Endothelial cell of umbilical vein (primary cell): ENCODE measurements around the gene PPP1R16B. TPM values are rescaled to one million over a fixed set of nuclear protein-coding genes. Genes with fewer than 3 reads are reported as not detected.

Experiments
- BruUV-seq: library from RNA; stranded (reverse); fragments of 400-500 nt; replicated peaks from 2 replicates; lab custom pipeline; 2021; lab: Mats Ljungman, UMichigan
- CTCF ChIA-PET: fragments of 300-600, 350-600 bp; sonication (Branson Sonifier 250); formaldehyde crosslinking; loops from one replicate; lab custom pipeline; 2021; ENCODE audit warnings: antibody characterized with exemption, inconsistent platforms; lab: Charles Lee
- POLR2A ChIA-PET: fragments of 300-600, 350-600 bp; sonication (Branson Sonifier 250); formaldehyde crosslinking; loops from one replicate; lab custom pipeline; 2021; ENCODE audit warnings: antibody characterized with exemption, inconsistent platforms; lab: Charles Lee
- DNase-seq: peaks from one replicate; pipeline ENCODE4 v3.0.0-alpha.2; 2011; ENCODE audit warnings: low read depth, low spot score
- FAIRE-seq: peaks from 2 replicates; lab custom pipeline; 2011; peaks lifted over from hg19 to GRCh38; lab: Jason Lieb, UNC
- H2AFZ ChIP-seq: 2 replicates; pipeline ENCODE4 v1.6.0; 2012; ENCODE audit warnings: low read depth, low read length, control low read depth, inconsistent platforms
- H3K27ac ChIP-seq: 2 replicates; pipeline ENCODE4 v1.5.1; 2011; ENCODE audit warnings: low read depth, mild to moderate bottlenecking, control low read depth, low read length, moderate library complexity; ENCODE audit not compliant: insufficient read depth
- H3K27me3 ChIP-seq, 2 experiments: 2 replicates each; pipeline versions ENCODE4 v1.6.0 to v1.6.1; 2011; ENCODE audit warnings: low read length in 2 of 2, mixed read lengths in 1 of 2; ENCODE audit not compliant: control insufficient read depth in 2 of 2, insufficient read depth in 2 of 2
- H3K36me3 ChIP-seq, 2 experiments: 2 replicates in 1 of 2; 3 replicates in 1 of 2; pipeline ENCODE4 v1.5.1; 2011; ENCODE audit warnings: low read length in 2 of 2, mild to moderate bottlenecking in 1 of 2, moderate library complexity in 1 of 2; ENCODE audit not compliant: control insufficient read depth in 2 of 2, insufficient read depth in 2 of 2; ENCODE audit errors: extremely low read depth in 1 of 2
- H3K4me1 ChIP-seq: 3 replicates; pipeline ENCODE4 v1.5.1; 2011; ENCODE audit warnings: mild to moderate bottlenecking, low read length; ENCODE audit not compliant: control insufficient read depth, insufficient read depth; ENCODE audit errors: extremely low read depth
- H3K4me2 ChIP-seq: 2 replicates; pipeline ENCODE4 v1.6.1; 2011; ENCODE audit warnings: low read length, control low read depth, mixed read lengths; ENCODE audit not compliant: insufficient read depth
- H3K4me3 ChIP-seq, 3 experiments: fragments of 200-600 bp in 1 of 3; sonication (generic), shearing (Covaris generic) in 1 of 3; replicated peaks in 1 of 3; 2 replicates each; pipeline ENCODE4 v1.5.1; 2011 to 2016; ENCODE audit warnings: control low read depth in 3 of 3, low read length in 3 of 3, mild to moderate bottlenecking in 2 of 3, inconsistent platforms in 1 of 3, low read depth in 1 of 3, moderate library complexity in 1 of 3; ENCODE audit not compliant: insufficient read depth in 1 of 3
- H3K79me2 ChIP-seq: 2 replicates; pipeline ENCODE4 v1.6.0; 2012; ENCODE audit warnings: low read length, inconsistent platforms; ENCODE audit not compliant: control insufficient read depth, insufficient read depth
- H3K9ac ChIP-seq: replicated peaks from 2 replicates; pipeline ENCODE3; 2011; ENCODE audit warnings: low read length, control low read depth; ENCODE audit not compliant: insufficient read depth; ENCODE audit errors: extremely low read depth
- H3K9me1 ChIP-seq: replicated peaks from 3 replicates; pipeline ENCODE4 v1.6.0; 2011; ENCODE audit warnings: mild to moderate bottlenecking, low read length; ENCODE audit not compliant: control insufficient read depth, insufficient read depth; ENCODE audit errors: extremely low read depth
- H3K9me3 ChIP-seq: replicated peaks from 2 replicates; pipeline ENCODE4 v1.5.1; 2012; ENCODE audit warnings: low read length, inconsistent platforms; ENCODE audit not compliant: control insufficient read depth, insufficient read depth
- H4K20me1 ChIP-seq: replicated peaks from 2 replicates; pipeline ENCODE3; 2011; ENCODE audit warnings: mild to moderate bottlenecking, low read length; ENCODE audit not compliant: control insufficient read depth, insufficient read depth; ENCODE audit errors: extremely low read depth
- CTCF ChIP-seq, 2 donors: IDR thresholded peaks; 1 replicate in 1 of 2; 2 replicates in 1 of 2; pipeline ENCODE4 v1.5.1; 2011; ENCODE audit warnings: low read length in 2 of 2, mild to moderate bottlenecking in 2 of 2, moderate library complexity in 2 of 2, control low read depth in 1 of 2, inconsistent platforms in 1 of 2, low read depth in 1 of 2; ENCODE audit not compliant: insufficient read depth in 1 of 2; ENCODE audit errors: extremely low read depth in 1 of 2
- EZH2 ChIP-seq: IDR thresholded peaks from 2 replicates; pipeline ENCODE4 v1.6.1; 2012; ENCODE audit warnings: borderline replicate concordance, low read depth, mild to moderate bottlenecking, moderate library complexity, low read length, inconsistent platforms; ENCODE audit not compliant: severe bottlenecking
- FOS ChIP-seq: IDR thresholded peaks from 2 replicates; pipeline ENCODE4 v1.6.1; 2011; ENCODE audit warnings: mild to moderate bottlenecking, low read length, moderate library complexity, borderline replicate concordance; ENCODE audit not compliant: insufficient read depth
- GATA2 ChIP-seq: IDR thresholded peaks from 2 replicates; pipeline ENCODE4 v1.7.0; 2011; ENCODE audit warnings: low read depth, mild to moderate bottlenecking, moderate library complexity, mixed read lengths, low read length; ENCODE audit not compliant: insufficient read length, insufficient read depth
- JUN ChIP-seq: IDR thresholded peaks from 2 replicates; pipeline ENCODE4 v1.6.1; 2011; ENCODE audit warnings: borderline replicate concordance, low read depth; ENCODE audit not compliant: insufficient read length, insufficient read depth
- MAX ChIP-seq: IDR thresholded peaks from 2 replicates; pipeline ENCODE4 v1.6.1; 2011; ENCODE audit not compliant: insufficient read depth, insufficient read length
- MYC ChIP-seq: IDR thresholded peaks from one replicate; pipeline ENCODE4 v1.6.1; 2011; ENCODE audit warnings: mild to moderate bottlenecking, low read depth, low read length
- POLR2A ChIP-seq: IDR thresholded peaks from 2 replicates; pipeline ENCODE4 v1.6.1; 2012; ENCODE audit warnings: low read depth, mild to moderate bottlenecking, control low read depth, low read length
- POLR2AphosphoS5 ChIP-seq: IDR thresholded peaks from 2 replicates; pipeline ENCODE4 v1.6.1; 2012; ENCODE audit warnings: low read depth, mild to moderate bottlenecking, control low read depth, low read length, moderate library complexity; ENCODE audit not compliant: insufficient read depth
- dilution Hi-C: fragments of 300-500 bp; cut with MboI; formaldehyde crosslinking; loops from one replicate; pipeline ENCODE4 v1.15.0; 2019; ENCODE audit warnings: low sequenced_read_pairs; ENCODE audit not compliant: extremely low pct_ligation_motif_present
- intact Hi-C: fragments of 100-400 bp; cut with micrococcal nuclease; formaldehyde crosslinking; loops from one replicate; pipeline ENCODE4 v1.10.0; 2022
- polyA plus RNA-seq, 4 experiments: library from polyadenylated mRNA; depleted of rRNA in 3 of 4; stranded (reverse) in 3 of 4; unstranded in 1 of 4; fragments of >200 nt; gene quantifications; 2 replicates each; pipeline versions ENCODE4 v1.2.1 to v1.2.3, GENCODE V29; 2011 to 2012; ENCODE audit warnings: missing spikeins in 1 of 4
- total RNA-seq: library from RNA; stranded (reverse); gene quantifications from 2 replicates; pipeline ENCODE4 v1.2.3, GENCODE V29; 2021

The PPP1R16B gene
- total and polyA plus RNA-seq, 2 donors (not counting 3 experiments of a cell fraction or from before 2014, with no cell fraction given) = 34.7 to 68.1 TPM

GRCh38 chr20:38920851-38921250 is 115.4 kb downstream of the PPP1R16B start:
- FAIRE-seq (no peak), DNase-seq (no peak)
- Histone ChIP-seq H3K36me3 (peaks cover 0 to 22% of the 10 kb centered on the region in 2 experiments), H2AFZ (no peak overlapping the region), H3K4me1 (no peaks in the 10 kb centered on the region), H3K4me2 (no peak overlapping the region), H3K27ac (no peak overlapping the region), H3K9ac (no peak overlapping the region), H3K9me1 (no peaks in the 10 kb centered on the region), H3K9me3 (no peaks in the 10 kb centered on the region), H3K4me3 (no peak overlapping the region), H3K79me2 (no peaks in the 10 kb centered on the region), H4K20me1 (no peaks in the 10 kb centered on the region), H3K27me3 (peaks cover 0 to 3% of the 10 kb centered on the region in 2 experiments)
- no TSS peak for BruUV-seq
- ChIA-PET POLR2A (no interaction called here), CTCF (interaction anchor here (1.1 kb wide), 1 partner anchor 28 kb away, joined by 3 read pairs; no protein-coding TSS in a partner anchor)
- dilution Hi-C loops = no loop called here
- intact Hi-C loops = no loop called here
- no peak for TF ChIP-seq POLR2AphosphoS5
- TF ChIP-seq MAX = no peak
- no peak for TF ChIP-seq FOS
- no peak for TF ChIP-seq EZH2
- no peak for TF ChIP-seq POLR2A
- TF ChIP-seq GATA2 = no peak

- Histone ChIP-seq H3K4me1 (peaks cover 19% of the 10 kb centered on the region), H3K9me3 (no peaks in the 10 kb centered on the region), H3K79me2 (peaks cover 32% of the 10 kb centered on the region), H3K4me3 (no peak overlapping the region), H2AFZ (no peak overlapping the region), H3K9me1 (no peaks in the 10 kb centered on the region), H3K4me2 (no peak overlapping the region), H3K36me3 (peaks cover 0 to 4% of the 10 kb centered on the region in 2 experiments), H3K9ac (no peak overlapping the region), H3K27me3 (no peaks in the 10 kb centered on the region), H3K27ac (no peak overlapping the region), H4K20me1 (no peaks in the 10 kb centered on the region)
- TF ChIP-seq EZH2 = no peak
- no peak for TF ChIP-seq GATA2
- TF ChIP-seq FOS = no peak
- TF ChIP-seq POLR2AphosphoS5 = no peak
- TF ChIP-seq JUN = no peak
- no peak for TF ChIP-seq MAX
- TF ChIP-seq CTCF (IDR thresholded peaks at IDR 0.05; ENCODE audit: extremely low read depth in 1 of 2, insufficient read depth in 1 of 2, low read depth in 1 of 2, low read length in 2 of 2) = no peak
- TF ChIP-seq POLR2A = no peak
- TF ChIP-seq MYC = no peak
- ChIA-PET POLR2A (no interaction called here), CTCF (interaction anchor here (0.7 to 1.0 kb wide), 2 partner anchors 37 to 88 kb away, joined by 3 to 4 read pairs; partner anchors contain the start of gene DHX35)
- FAIRE-seq (no peak), DNase-seq (no peak)
- BruUV-seq = no TSS peak
- dilution Hi-C loops (no loop called here), intact Hi-C loops (no loop called here)
Measured at GRCh38 chr20:38924718-38925117, 119.2 kb downstream of the PPP1R16B start.
